GM21619 (cell line): ENCODE measurements around the gene SPINK14.

Experiments used
- ATAC-seq: cut with Tn5 transposase; IDR thresholded peaks from one replicate; pipeline ENCODE4 v1.9.1; 2021; ENCODE audit not compliant: unreplicated experiment

SPINK14 gene

DNA sequence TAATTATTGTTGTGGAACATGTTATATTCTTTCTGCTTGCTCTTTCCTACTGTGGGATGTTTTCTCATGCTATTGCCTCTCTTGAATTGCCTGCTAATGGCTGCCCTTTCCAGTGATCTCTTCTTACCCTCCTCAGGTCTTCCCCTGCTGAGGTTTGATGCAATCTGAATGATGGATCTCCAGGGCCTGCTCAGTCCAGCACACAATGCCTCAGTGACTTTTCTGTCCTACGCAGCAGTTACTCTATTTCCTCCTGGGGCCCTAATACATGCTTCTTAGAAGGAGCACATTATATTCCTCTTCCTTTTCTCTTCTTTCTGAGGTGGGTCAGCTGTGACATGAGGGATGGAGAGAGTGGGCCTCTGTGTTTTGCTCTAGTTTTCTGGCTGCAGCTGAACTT lies at the start of gene SPINK14:
Gene SPINK14, plus strand, starts transcription at position 301 of the 400 bp plus-strand sequence. CDS start 1,187 bp downstream, outside the sequence.
- no peak for ATAC-seq

DNA sequence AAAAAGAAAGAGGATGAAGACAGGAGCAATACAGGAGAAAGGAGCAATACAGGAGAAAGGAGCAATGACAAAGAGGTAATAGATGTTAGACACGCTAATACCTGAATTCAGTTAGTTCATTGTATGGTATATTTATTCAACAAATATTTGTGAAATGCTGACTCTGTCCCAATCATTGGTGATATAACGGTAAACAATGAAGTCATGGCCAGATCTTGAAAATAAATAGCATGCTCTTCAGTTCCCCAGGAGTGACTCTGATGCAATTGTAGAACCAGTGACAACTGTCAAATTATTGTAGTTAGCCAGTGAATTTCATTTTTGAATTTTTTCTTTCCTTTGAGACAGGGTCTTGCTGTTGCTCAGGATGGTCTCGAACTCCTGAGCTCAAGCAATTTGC lies 48.0 kb upstream of the SPINK14 start:
- ATAC-seq = no peak

DNA sequence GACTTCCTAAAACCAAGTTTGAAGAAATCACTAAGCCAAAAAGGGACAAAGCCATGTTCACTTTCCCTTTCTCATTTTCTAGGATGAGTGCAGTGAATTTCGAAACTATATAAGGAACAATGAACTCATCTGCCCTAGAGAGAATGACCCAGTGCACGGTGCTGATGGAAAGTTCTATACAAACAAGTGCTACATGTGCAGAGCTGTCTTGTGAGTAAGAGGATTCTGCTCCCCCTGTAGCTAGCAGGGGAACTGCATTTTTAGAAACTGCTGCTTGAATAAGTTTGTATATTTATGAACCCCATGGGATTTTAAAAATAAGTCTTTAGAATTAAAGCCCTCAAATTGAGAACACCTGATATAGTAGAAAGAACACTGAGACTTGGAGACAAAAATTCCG lies 42.7 kb upstream of the SPINK14 start:
- no peak for ATAC-seq

GRCh38 chr5:148135091-148136048 lies 33.0 kb upstream of the SPINK14 start:
- no peak for ATAC-seq

- ATAC-seq = no peak
These were observed 27.5 kb upstream of the SPINK14 start for GRCh38 chr5:148140846-148141245.

- no peak for ATAC-seq
These were observed 26.7 kb upstream of the SPINK14 start for GRCh38 chr5:148141645-148142044.

DNA sequence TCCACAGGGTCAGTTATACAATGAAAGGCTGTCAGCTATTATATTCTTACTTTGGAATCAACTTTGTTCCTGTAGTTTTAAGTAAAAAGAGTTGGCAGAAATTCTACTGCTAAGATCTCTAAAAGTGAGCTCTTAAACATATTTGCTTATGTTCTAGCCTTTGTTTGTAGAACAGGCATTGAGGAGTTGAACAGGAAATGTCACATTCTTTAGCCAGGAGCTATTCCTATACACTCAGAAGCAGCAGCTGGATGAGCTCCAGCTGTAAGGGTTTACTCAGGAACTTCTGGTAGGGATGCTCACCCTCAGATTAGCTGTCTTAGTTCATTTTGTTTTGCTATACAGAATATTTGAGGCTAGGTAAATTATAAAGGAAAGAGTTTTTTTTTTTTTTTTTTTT lies 22.4 kb upstream of the SPINK14 start:
- ATAC-seq = no peak

- ATAC-seq = no peak
These were observed 21.9 kb upstream of the SPINK14 start for GRCh38 chr5:148146487-148146886.

DNA sequence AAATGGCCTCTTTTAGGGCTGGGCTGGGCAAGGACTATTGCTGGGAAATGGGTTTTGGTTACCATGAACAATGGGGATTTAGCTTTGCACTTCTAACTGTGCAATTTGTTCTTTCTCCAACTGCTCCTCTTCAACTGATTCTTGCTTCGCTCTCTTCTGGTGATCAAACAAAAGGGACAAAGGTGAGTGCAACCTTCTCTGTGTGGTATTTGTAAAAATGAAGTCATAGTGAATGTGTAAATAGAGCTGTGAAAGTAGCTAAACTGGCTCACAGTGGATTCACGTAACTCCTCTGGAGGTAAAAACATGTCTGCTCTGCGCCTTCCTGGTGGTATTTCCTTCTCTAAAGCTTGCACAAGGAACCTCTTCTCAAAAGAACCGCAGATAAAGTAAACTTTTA lies 20.9 kb upstream of the SPINK14 start:
- no peak for ATAC-seq

- no peak for ATAC-seq
These were observed 16.5 kb upstream of the SPINK14 start for GRCh38 chr5:148151872-148152271.

GRCh38 chr5:148152781-148153180 lies 15.6 kb upstream of the SPINK14 start:
- no peak for ATAC-seq

- ATAC-seq = no peak
These were observed 11.7 kb upstream of the SPINK14 start for GRCh38 chr5:148156609-148157008.

DNA sequence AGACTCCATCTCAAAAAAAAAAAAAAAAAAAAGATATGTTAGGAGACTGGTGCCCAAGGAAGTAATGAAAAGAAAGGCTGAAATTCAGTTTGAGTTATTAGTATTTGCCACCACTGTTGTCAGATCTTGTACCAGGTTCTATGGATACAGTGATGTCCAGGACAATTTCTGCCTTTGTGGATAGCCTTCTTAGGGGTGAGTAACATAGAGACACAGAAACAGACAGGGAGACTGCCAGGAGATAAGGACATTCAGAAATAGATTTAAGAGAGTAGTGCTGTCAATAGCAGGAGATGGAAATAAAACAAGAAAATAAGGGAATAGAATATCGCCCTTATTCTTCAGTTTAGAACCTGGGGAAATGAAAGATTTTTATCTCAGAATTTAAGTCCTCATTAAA lies 6.3 kb upstream of the SPINK14 start:
- no peak for ATAC-seq

GRCh38 chr5:148163345-148163744 lies 5.0 kb upstream of the SPINK14 start:
- ATAC-seq = no peak

DNA sequence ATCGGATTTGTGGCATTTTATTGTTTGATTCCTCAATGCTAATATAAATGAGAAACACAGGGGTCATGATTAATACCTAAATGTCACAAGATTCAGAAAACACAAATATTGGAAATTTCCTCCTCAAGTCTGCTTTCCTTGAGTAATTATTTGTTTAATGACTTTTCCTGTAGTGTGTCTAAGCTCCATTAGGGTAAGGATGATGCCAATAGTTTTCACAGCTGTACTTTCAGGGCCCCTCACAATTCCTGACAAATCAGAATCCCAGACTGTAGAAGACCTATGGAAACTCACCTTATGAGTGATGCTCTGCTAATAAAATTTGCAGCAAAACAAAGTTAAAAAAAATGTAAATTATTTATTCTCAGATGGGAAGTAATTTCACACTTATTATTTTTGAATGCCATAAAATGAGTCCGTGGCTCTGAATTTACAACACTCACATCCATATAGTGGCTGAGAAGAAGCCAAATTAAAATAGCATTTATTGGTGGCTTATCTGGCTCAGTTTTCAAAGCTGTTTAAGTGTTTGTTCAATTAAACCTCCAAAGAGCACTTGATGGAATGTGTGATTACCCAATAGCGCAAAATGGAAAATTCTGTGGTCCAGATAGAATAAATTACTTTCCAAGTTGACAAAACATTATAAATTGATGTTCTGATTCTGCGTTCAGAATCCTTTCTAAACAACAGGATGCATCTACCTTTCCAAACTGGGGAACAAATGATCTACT lies 1.6 kb upstream of the SPINK14 start:
- no peak for ATAC-seq

GRCh38 chr5:148172377-148172776 lies 4.0 kb downstream of the SPINK14 start:
- no peak for ATAC-seq

DNA sequence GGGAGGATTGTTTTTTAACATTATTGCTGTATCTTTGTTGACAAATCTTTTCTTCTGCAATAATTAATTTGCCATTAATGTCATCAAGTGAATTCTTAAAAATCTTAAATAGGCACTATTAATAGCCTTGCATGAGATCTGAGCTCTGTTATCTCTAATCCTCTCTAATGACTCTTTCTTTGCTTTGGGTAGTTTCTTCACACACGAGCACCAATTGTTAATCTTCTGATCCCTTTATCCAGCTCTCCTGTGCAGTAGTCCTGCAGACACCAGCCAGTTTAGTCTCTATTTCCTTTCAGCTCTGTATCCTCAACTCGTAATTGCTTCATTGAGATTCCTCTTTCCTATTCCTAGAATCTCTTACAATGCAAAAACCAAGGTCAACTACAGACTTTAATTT lies 8.1 kb downstream of the SPINK14 start:
- ATAC-seq = no peak

- ATAC-seq = no peak
These were observed 8.9 kb downstream of the SPINK14 start for GRCh38 chr5:148177207-148177606.

GRCh38 chr5:148179234-148179824 lies 11.0 kb downstream of the SPINK14 start:
- peak; percentile 86 for ATAC-seq

GRCh38 chr5:148186248-148187003 lies 18.1 kb downstream of the SPINK14 start:
- peak; percentile 98 for ATAC-seq

- ATAC-seq = no peak
These were observed 22.7 kb downstream of the SPINK14 start for GRCh38 chr5:148191010-148191409.
